Body of pancreas (tissue), 4 donors: ENCODE data around the gene ACAD9. TPM values are rescaled to one million over a fixed set of nuclear protein-coding genes. Genes with fewer than 3 reads are reported as not detected.

ENCODE experiments used
- ATAC-seq: fragments of 150-250 bp; one replicate; pipeline ENCODE4 v1.9.1; 2016
- DNase-seq, 4 donors: peaks; one replicate each; pipeline ENCODE4 v3.0.0-alpha.2; 2019
- H3K27ac ChIP-seq, 4 donors: fragments of 200-600 bp; sonication (generic); 1 replicate in 3 of 4; 2 replicates in 1 of 4; pipeline versions ENCODE4 v1.5.1 to v1.6.1; 2016 to 2019; ENCODE audit warnings: mild to moderate bottlenecking in 1 of 4, mixed read lengths in 1 of 4, moderate library complexity in 1 of 4
- H3K27me3 ChIP-seq, 2 donors: fragments of 200-600 bp; sonication (generic); one replicate each; pipeline ENCODE4 v1.6.0; 2016; ENCODE audit warnings: mild to moderate bottlenecking in 1 of 2
- H3K36me3 ChIP-seq, 2 donors: fragments of 200-600 bp; sonication (generic); replicated peaks in 1 of 2; 2 replicates each; pipeline ENCODE4 v1.5.1; 2016; ENCODE audit warnings: low read depth in 2 of 2; ENCODE audit not compliant: insufficient read depth in 1 of 2
- H3K4me1 ChIP-seq: fragments of 200-600 bp; sonication (generic); one replicate; pipeline ENCODE4 v1.6.0; 2016
- H3K4me3 ChIP-seq, 2 donors: fragments of 200-600 bp; sonication (generic); 1 replicate in 1 of 2; 2 replicates in 1 of 2; pipeline ENCODE4 v1.5.1; 2016 to 2019
- H3K9me3 ChIP-seq, 3 donors: fragments of 200-600 bp; sonication (generic); 1 replicate in 2 of 3; 2 replicates in 1 of 3; pipeline ENCODE4 v1.5.1; 2016
- CTCF ChIP-seq, 7 experiments: fragments of 450-650 bp in 4 of 7; fragments of 200-600 bp in 3 of 7; sonication (generic) in 3 of 7; IDR thresholded peaks; one replicate each; pipeline ENCODE4 v1.5.1; 2016 to 2019; ENCODE audit warnings: antibody characterized with exemption in 7 of 7
- POLR2A ChIP-seq, 3 donors: fragments of 450-650 bp; IDR thresholded peaks; one replicate each; pipeline ENCODE4 v1.6.1; 2016; ENCODE audit warnings: antibody characterized with exemption in 3 of 3, mild to moderate bottlenecking in 2 of 3
- WGBS, 2 donors: methylation state at CpG; one replicate each; pipeline ENCODE4 v1.1.5; 2017; 5-methylcytosine and 5-hydroxymethylcytosine counted together
- intact Hi-C: fragments of 100-400 bp; cut with DNase I; formaldehyde crosslinking; loops from one replicate; pipeline ENCODE4 v1.15.1; 2023
- total RNA-seq, 2 donors: library from RNA; depleted of rRNA; stranded (reverse); fragments of >200 nt; gene quantifications; one replicate each; pipeline ENCODE4 v1.1.0, GENCODE V29; 2016

Gene ACAD9
- total RNA-seq, 2 donors from 2014 or later, result 22.8 to 46.5 TPM

- Histone ChIP-seq H3K4me1 (peaks cover 6% of the 10 kb centered on the region), H3K9me3 (no peaks in the 10 kb centered on the region), H3K27ac (no peak overlapping the region), H3K27me3 (no peaks in the 10 kb centered on the region), H3K36me3 (no peaks in the 10 kb centered on the region), H3K4me3 (no peak overlapping the region)
- ATAC-seq (no peak), DNase-seq (no peak)
- intact Hi-C loops, result no loop called here
- 61 to 62% methylated on average over 8 of the region's 8 CpGs for WGBS, 2 donors
- TF ChIP-seq CTCF (IDR thresholded peaks at IDR 0.05), result no peak
- no peak for TF ChIP-seq POLR2A (IDR thresholded peaks at IDR 0.05)
Observed at GRCh38 chr3:128873244-128874022, 6.0 kb upstream of the ACAD9 start.

DNA sequence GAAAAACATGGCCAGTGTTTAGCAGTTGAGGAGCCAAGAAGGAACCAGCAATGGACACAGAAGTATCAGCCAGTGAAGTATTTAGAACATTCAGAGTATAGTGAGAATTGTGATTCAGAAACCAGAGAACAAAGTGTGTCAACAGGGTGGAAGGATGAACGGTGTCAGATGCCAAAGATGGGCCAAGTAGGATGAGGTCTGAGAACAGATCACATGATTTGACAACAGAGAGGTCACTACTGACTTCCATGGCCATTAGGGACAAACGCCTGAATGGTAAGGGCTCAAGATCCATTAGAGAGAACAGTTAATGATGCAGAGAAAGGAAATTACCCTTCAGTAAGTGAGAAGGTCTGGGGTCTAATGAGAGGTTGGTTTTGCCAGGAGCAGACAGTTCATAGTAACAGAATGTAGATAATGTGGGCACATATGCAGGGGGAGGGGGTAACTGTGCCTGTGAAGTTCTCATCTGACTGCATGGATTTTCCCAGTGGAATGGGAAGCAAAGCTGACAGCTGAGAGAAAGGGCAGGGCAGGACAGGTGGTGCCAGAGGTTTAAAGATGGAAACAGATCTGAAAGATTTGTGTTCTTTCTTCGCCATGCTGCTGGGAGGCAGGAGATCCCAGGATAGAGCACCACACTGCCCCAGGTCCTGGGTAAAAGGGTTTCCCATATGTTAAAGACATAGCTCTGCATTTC lies 4.8 kb upstream of the ACAD9 start:
- H3K4me1 ChIP-seq, result peaks cover 7% of the 10 kb centered on the region
- no peaks in the 10 kb centered on the region for H3K9me3 ChIP-seq
- no peak for DNase-seq
- no peaks in the 10 kb centered on the region for H3K27me3 ChIP-seq
- intact Hi-C loops, result no loop called here
- 36 to 63% methylated on average over 3 of the region's 3 CpGs for WGBS, 2 donors
- H3K36me3 ChIP-seq, result no peaks in the 10 kb centered on the region
- ATAC-seq, result no peak
- no peak for TF ChIP-seq CTCF (IDR thresholded peaks at IDR 0.05)
- no peak for TF ChIP-seq POLR2A (IDR thresholded peaks at IDR 0.05)
- no peak overlapping the region for H3K27ac ChIP-seq
- no peak overlapping the region for H3K4me3 ChIP-seq

GRCh38 chr3:128875556-128876120 lies 3.8 kb upstream of the ACAD9 start:
- H3K4me1 ChIP-seq, result peaks cover 17% of the 10 kb centered on the region
- H3K4me3 ChIP-seq, result no peak overlapping the region
- no peak overlapping the region for H3K27ac ChIP-seq
- 41% methylated on average over 12 of the region's 12 CpGs for WGBS, 2 donors
- TF ChIP-seq POLR2A (IDR thresholded peaks at IDR 0.05) (no peak), CTCF (IDR thresholded peaks at IDR 0.05) (peak in 5 of 7 experiments; percentile 14 to 36 (median 31))
- no peaks in the 10 kb centered on the region for H3K9me3 ChIP-seq
- H3K27me3 ChIP-seq, result no peaks in the 10 kb centered on the region
- DNase-seq (peak; percentile 22 to 53 (median 37)), ATAC-seq (no peak)
- intact Hi-C loops, result no loop called here
- H3K36me3 ChIP-seq, result no peaks in the 10 kb centered on the region

GRCh38 chr3:128878011-128878457 lies 1.4 kb upstream of the ACAD9 start:
- H3K9me3 ChIP-seq, result no peaks in the 10 kb centered on the region
- H3K27me3 ChIP-seq, result no peaks in the 10 kb centered on the region
- intact Hi-C loops, result no loop called here
- DNase-seq, result no peak
- peak overlapping the region in 3 of 4 donors; percentile 88 to 95 (median 95) for H3K27ac ChIP-seq
- no peak overlapping the region for H3K4me3 ChIP-seq
- no peak for ATAC-seq
- TF ChIP-seq CTCF (IDR thresholded peaks at IDR 0.05), result no peak
- no peak for TF ChIP-seq POLR2A (IDR thresholded peaks at IDR 0.05)
- H3K36me3 ChIP-seq, result no peaks in the 10 kb centered on the region
- 61 to 64% methylated on average over 7 of the region's 7 CpGs for WGBS, 2 donors
- H3K4me1 ChIP-seq, result peaks cover 40% of the 10 kb centered on the region
